ENCODE results near the gene SCN4B. TPM values are rescaled to one million over a fixed set of nuclear protein-coding genes. Genes with fewer than 3 reads are reported as not detected.

Gene SCN4B
- total and polyA plus RNA-seq, 2 of the 8 experiments (the other 6 are each of a cell fraction or from before 2014, with no cell fraction given): 2.8 to 4.9 TPM

GRCh38 chr11:118171269-118172062 lies 18.8 kb upstream of the SCN4B start (continued):
- TF ChIP-seq ATF2 (IDR thresholded peaks at IDR 0.05; ENCODE audit: low read length): no peak
- no peak for TF ChIP-seq PHF8 (conservative IDR thresholded peaks at IDR 0.05; ENCODE audit: low read depth, low read length)
- TF ChIP-seq TAF7 (optimal IDR thresholded peaks at IDR 0.05; ENCODE audit: borderline replicate concordance, low read depth, low read length): peak; percentile 26
- TF ChIP-seq TEAD4 (IDR thresholded peaks at IDR 0.05; ENCODE audit: low read depth, low read length): peak; percentile 59; the same call in 1 of the 2 replicates
- no peak for TF ChIP-seq KDM5A (IDR thresholded peaks at IDR 0.05; ENCODE audit: low read length)
- no peak for TF ChIP-seq POLR2A (IDR thresholded peaks at IDR 0.05; ENCODE audit: control extremely low read depth in 1 of 2, low read depth in 2 of 2, low read length in 2 of 2)
- TF ChIP-seq EP300 (IDR thresholded peaks at IDR 0.05; ENCODE audit: borderline replicate concordance in 1 of 2, low read depth in 2 of 2, low read length in 2 of 2): 0 out of 3 replicates have a peak, but pooled peaks of 1 of the 2 experiments have one; percentile 19
- 0 out of 4 replicates have a peak, but pooled peaks of 1 of the 2 experiments have one; percentile 29 for TF ChIP-seq HDAC2 (IDR thresholded peaks at IDR 0.05; ENCODE audit: borderline replicate concordance in 1 of 2, low read depth in 2 of 2, low read length in 2 of 2)
- no peak for TF ChIP-seq SIRT6 (IDR thresholded peaks at IDR 0.05; ENCODE audit: low read length)
- TF ChIP-seq RAD21 (IDR thresholded peaks at IDR 0.05 in 1 of 2, conservative IDR thresholded peaks at IDR 0.05 in 1 of 2; ENCODE audit: low read depth in 2 of 2, low read length in 2 of 2): peak; percentile 94 to 96
- peak in 1 of 2 experiments; percentile 71; a peak in 1 of 4 replicates for TF ChIP-seq SIN3A (conservative IDR thresholded peaks at IDR 0.05 in 1 of 2, IDR thresholded peaks at IDR 0.05 in 1 of 2; ENCODE audit: low read depth in 1 of 2, low read length in 2 of 2)
- TF ChIP-seq CEBPB (IDR thresholded peaks at IDR 0.05; ENCODE audit: low read depth, low read length): no peak
- TF ChIP-seq SP2 (IDR thresholded peaks at IDR 0.05; ENCODE audit: low read length): no peak
- no peak for TF ChIP-seq SRF (IDR thresholded peaks at IDR 0.05; ENCODE audit: low read depth, low read length)
- TF ChIP-seq SAP30 (IDR thresholded peaks at IDR 0.05; ENCODE audit: insufficient read depth, insufficient replicate concordance, low read length): no peak
- TF ChIP-seq BCL11A (IDR thresholded peaks at IDR 0.05; ENCODE audit: low read depth in 2 of 2, low read length in 2 of 2): no peak
- TF ChIP-seq CHD2 (IDR thresholded peaks at IDR 0.05; ENCODE audit: low read length): no peak
- TF ChIP-seq CHD1 (IDR thresholded peaks at IDR 0.05; ENCODE audit: low read depth, low read length): no peak

Measured in H1 (cell line).